Tibial nerve (tissue), 4 donors: ENCODE measurements around the gene DENND1A.

ENCODE experiments used
- EP300 ChIP-seq, 2 donors: sonication (generic); formaldehyde crosslinking; IDR thresholded peaks; one replicate each; pipeline ENCODE4 v1.6.1; 2017; ENCODE audit warnings: antibody characterized with exemption in 2 of 2, mild to moderate bottlenecking in 1 of 2
- POLR2A ChIP-seq, 2 donors: fragments of 450-650 bp; IDR thresholded peaks; one replicate each; pipeline ENCODE4 v1.6.1; 2017; ENCODE audit warnings: antibody characterized with exemption in 2 of 2, mild to moderate bottlenecking in 2 of 2, moderate library complexity in 2 of 2
- TF ChIP-seq, protein P1 (sequence below), 5 experiments: fragments of 200-600 bp in 3 of 5; fragments of 450-650 bp in 2 of 5; sonication (generic) in 3 of 5; IDR thresholded peaks; one replicate each; pipeline ENCODE4 v1.5.1; 2016 to 2019; ENCODE audit warnings: antibody characterized with exemption in 5 of 5, mild to moderate bottlenecking in 3 of 5, moderate library complexity in 2 of 5

DNA sequence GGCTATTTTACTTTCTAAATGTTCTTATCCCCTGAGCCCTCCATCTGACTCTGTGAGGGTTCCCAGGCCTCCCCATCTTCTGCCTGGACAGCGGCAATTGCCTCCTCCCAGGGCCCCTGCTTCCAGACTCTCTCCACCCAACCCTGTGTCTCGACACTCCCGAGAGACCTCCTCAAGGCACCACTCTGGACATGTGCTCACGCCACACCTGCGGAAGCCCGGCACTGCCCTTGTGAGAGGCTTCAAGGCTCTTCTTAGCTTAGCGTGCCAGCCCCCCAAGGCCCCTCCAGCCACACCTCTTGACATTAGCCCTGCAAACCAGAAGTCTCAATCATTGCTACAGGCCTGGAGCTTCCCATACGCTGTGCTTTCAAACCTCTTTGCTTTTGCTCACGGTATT lies 449.8 kb downstream of the DENND1A start:
- TF ChIP-seq, protein P1, sequence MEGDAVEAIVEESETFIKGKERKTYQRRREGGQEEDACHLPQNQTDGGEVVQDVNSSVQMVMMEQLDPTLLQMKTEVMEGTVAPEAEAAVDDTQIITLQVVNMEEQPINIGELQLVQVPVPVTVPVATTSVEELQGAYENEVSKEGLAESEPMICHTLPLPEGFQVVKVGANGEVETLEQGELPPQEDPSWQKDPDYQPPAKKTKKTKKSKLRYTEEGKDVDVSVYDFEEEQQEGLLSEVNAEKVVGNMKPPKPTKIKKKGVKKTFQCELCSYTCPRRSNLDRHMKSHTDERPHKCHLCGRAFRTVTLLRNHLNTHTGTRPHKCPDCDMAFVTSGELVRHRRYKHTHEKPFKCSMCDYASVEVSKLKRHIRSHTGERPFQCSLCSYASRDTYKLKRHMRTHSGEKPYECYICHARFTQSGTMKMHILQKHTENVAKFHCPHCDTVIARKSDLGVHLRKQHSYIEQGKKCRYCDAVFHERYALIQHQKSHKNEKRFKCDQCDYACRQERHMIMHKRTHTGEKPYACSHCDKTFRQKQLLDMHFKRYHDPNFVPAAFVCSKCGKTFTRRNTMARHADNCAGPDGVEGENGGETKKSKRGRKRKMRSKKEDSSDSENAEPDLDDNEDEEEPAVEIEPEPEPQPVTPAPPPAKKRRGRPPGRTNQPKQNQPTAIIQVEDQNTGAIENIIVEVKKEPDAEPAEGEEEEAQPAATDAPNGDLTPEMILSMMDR (IDR thresholded peaks at IDR 0.05): no peak
- TF ChIP-seq POLR2A (IDR thresholded peaks at IDR 0.05): no peak
- no peak for TF ChIP-seq EP300 (IDR thresholded peaks at IDR 0.05)
